GM12892 (cell line): ENCODE data around the gene PROM2.

ENCODE experiments used
- POLR2A ChIP-seq: IDR thresholded peaks from 2 replicates; pipeline ENCODE4 v1.6.1; 2011; ENCODE audit warnings: low read depth, low read length, control low read depth
- POLR2AphosphoS5 ChIP-seq: IDR thresholded peaks from 2 replicates; pipeline ENCODE4 v1.6.1; 2011; ENCODE audit warnings: low read depth, low read length, control low read depth

DNA sequence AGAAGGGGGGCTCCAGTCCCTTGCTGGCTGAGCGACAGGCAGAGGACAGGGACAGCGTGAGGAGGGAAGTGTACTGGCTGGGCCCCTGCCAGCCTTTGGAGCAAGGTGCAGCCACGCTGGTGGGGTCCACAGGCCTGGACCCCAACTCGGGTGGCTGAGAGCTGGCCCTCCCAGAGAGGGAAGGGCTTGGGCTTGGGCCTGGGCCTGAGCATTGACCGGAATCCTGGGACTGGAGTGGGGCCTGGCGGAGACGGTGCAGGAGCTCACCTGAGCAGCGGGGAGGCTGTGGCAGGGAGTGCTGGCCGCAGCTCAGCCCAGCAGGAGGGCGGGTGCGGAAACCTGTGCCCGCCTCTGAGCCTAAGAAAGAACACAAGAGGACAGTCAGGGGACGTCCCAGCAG lies 50.8 kb downstream of the PROM2 start:
- no peak for TF ChIP-seq POLR2A
- TF ChIP-seq POLR2AphosphoS5, result no peak
